CD14-positive monocyte (primary cell): Measurements from ENCODE around the gene GRHL1. TPM values are rescaled to one million over a fixed set of nuclear protein-coding genes. Genes with fewer than 3 reads are reported as not detected.

ENCODE experiments used
- DNase-seq, 3 donors: peaks; one replicate each; pipeline ENCODE4 v3.0.0-alpha.2; 2011 to 2022
- H2AFZ ChIP-seq: 2 replicates; pipeline ENCODE4 v1.6.0; 2012; ENCODE audit warnings: mild to moderate bottlenecking, low read depth, low read length, inconsistent platforms; ENCODE audit not compliant: insufficient read depth, poor library complexity, severe bottlenecking
- H3K27ac ChIP-seq, 2 donors: 1 replicate in 1 of 2; 2 replicates in 1 of 2; pipeline ENCODE4 v1.5.1; 2012 to 2013; ENCODE audit warnings: low read length in 2 of 2, control low read depth in 1 of 2, inconsistent platforms in 1 of 2, low read depth in 1 of 2, mild to moderate bottlenecking in 1 of 2
- H3K27me3 ChIP-seq, 2 donors: one replicate each; pipeline versions ENCODE4 v1.6.0 to v1.6.1; 2011 to 2013; ENCODE audit warnings: low read length in 2 of 2; ENCODE audit not compliant: control insufficient read depth in 2 of 2, insufficient read depth in 2 of 2
- H3K36me3 ChIP-seq, 2 donors: replicated peaks in 1 of 2; 1 replicate in 1 of 2; 2 replicates in 1 of 2; pipeline versions ENCODE4 v1.5.1 to v1.6.1; 2012 to 2013; ENCODE audit warnings: low read length in 2 of 2, control low read depth in 1 of 2, inconsistent platforms in 1 of 2, mild to moderate bottlenecking in 1 of 2; ENCODE audit not compliant: insufficient read depth in 2 of 2, control insufficient read depth in 1 of 2
- H3K4me1 ChIP-seq, 2 donors: 1 replicate in 1 of 2; 2 replicates in 1 of 2; pipeline versions ENCODE4 v1.5.1 to v1.6.1; 2012 to 2013; ENCODE audit warnings: low read length in 2 of 2, control low read depth in 1 of 2, inconsistent platforms in 1 of 2, mild to moderate bottlenecking in 1 of 2, moderate library complexity in 1 of 2; ENCODE audit not compliant: insufficient read depth in 2 of 2, control insufficient read depth in 1 of 2
- H3K4me2 ChIP-seq: replicated peaks from 2 replicates; pipeline ENCODE3; 2012; ENCODE audit warnings: low read length, moderate library complexity, mild to moderate bottlenecking; ENCODE audit not compliant: poor library complexity, severe bottlenecking; ENCODE audit errors: extremely low read depth
- H3K4me3 ChIP-seq, 3 experiments: fragments of 200-600 bp in 1 of 3; sonication (generic) in 1 of 3; replicated peaks in 1 of 3; 1 replicate in 2 of 3; 2 replicates in 1 of 3; pipeline ENCODE4 v1.5.1; 2011 to 2013; ENCODE audit warnings: low read length in 3 of 3, mild to moderate bottlenecking in 3 of 3, control low read depth in 2 of 3, low read depth in 2 of 3, inconsistent platforms in 1 of 3, moderate library complexity in 1 of 3
- H3K79me2 ChIP-seq: 2 replicates; pipeline ENCODE4 v1.6.0; 2012; ENCODE audit warnings: mild to moderate bottlenecking, control low read depth, inconsistent platforms, low read length, moderate library complexity; ENCODE audit not compliant: insufficient read depth
- H3K9ac ChIP-seq: 2 replicates; pipeline ENCODE4 v1.6.0; 2017; ENCODE audit warnings: low read length, mild to moderate bottlenecking; ENCODE audit not compliant: insufficient read depth, poor library complexity, severe bottlenecking
- H3K9me3 ChIP-seq, 2 donors: replicated peaks in 1 of 2; 1 replicate in 1 of 2; 2 replicates in 1 of 2; pipeline versions ENCODE4 v1.5.1 to v1.6.1; 2012 to 2013; ENCODE audit warnings: low read length in 2 of 2, control low read depth in 1 of 2; ENCODE audit not compliant: control insufficient read depth in 1 of 2, insufficient read depth in 1 of 2
- H4K20me1 ChIP-seq: 2 replicates; pipeline ENCODE4 v1.6.0; 2012; ENCODE audit warnings: mild to moderate bottlenecking, low read length, control low read depth, moderate library complexity; ENCODE audit not compliant: insufficient read depth
- H3K27ac Mint-ChIP-seq, 7 donors: one replicate each; pipeline ENCODE4 v1.8.0; 2020; ENCODE audit warnings: mild to moderate bottlenecking in 7 of 7, mixed read lengths in 7 of 7, moderate library complexity in 6 of 7, inconsistent platforms in 2 of 7
- H3K27me3 Mint-ChIP-seq, 3 donors: one replicate each; pipeline ENCODE4 v1.8.0; 2021 to 2022; ENCODE audit warnings: low read depth in 3 of 3, mild to moderate bottlenecking in 3 of 3, mixed read lengths in 3 of 3, moderate library complexity in 3 of 3, inconsistent platforms in 1 of 3
- H3K36me3 Mint-ChIP-seq, 2 donors: one replicate each; pipeline ENCODE4 v1.8.0; 2020; ENCODE audit warnings: mixed read lengths in 2 of 2, inconsistent platforms in 1 of 2, mild to moderate bottlenecking in 1 of 2
- H3K4me1 Mint-ChIP-seq: one replicate; pipeline ENCODE4 v1.8.0; 2020; ENCODE audit warnings: mild to moderate bottlenecking, mixed read lengths
- H3K4me3 Mint-ChIP-seq, 2 donors: one replicate each; pipeline ENCODE4 v1.8.0; 2020; ENCODE audit warnings: mild to moderate bottlenecking in 2 of 2, mixed read lengths in 2 of 2, moderate library complexity in 1 of 2
- H3K9me3 Mint-ChIP-seq, 7 donors: one replicate each; pipeline ENCODE4 v1.8.0; 2020 to 2022; ENCODE audit warnings: mixed read lengths in 7 of 7, mild to moderate bottlenecking in 6 of 7, moderate library complexity in 6 of 7, inconsistent platforms in 2 of 7
- WGBS: methylation state at CpG from one replicate; pipeline ENCODE4 v1.1.5; 2013; ENCODE audit warnings: missing lambda C conversion rate; ENCODE audit not compliant: insufficient coverage; 5-methylcytosine and 5-hydroxymethylcytosine counted together
- intact Hi-C, 2 donors: fragments of 100-400 bp; cut with micrococcal nuclease; formaldehyde crosslinking; loops; one replicate each; pipeline versions ENCODE4 v1.15.0 to v1.15.1; 2023
- polyA plus RNA-seq, 3 donors: library from polyadenylated mRNA; depleted of rRNA in 1 of 3; unstranded in 2 of 3; stranded (reverse) in 1 of 3; fragments of 300-500 nt in 2 of 3; fragments of >200 nt in 1 of 3; fragmentation: Illumina TruSeq in 2 of 3; gene quantifications; 1 replicate in 2 of 3; 2 replicates in 1 of 3; pipeline ENCODE4 v1.2.3, GENCODE V29; 2012 to 2021
- TF ChIP-seq, protein P1 (sequence below): fragments of 200-600 bp; IDR thresholded peaks from one replicate; pipeline ENCODE4 v1.8.0; 2022; ENCODE audit warnings: antibody characterized with exemption, mild to moderate bottlenecking

Gene GRHL1
- polyA plus RNA-seq, 3 donors: 0.08 TPM; not detected in 2

DNA sequence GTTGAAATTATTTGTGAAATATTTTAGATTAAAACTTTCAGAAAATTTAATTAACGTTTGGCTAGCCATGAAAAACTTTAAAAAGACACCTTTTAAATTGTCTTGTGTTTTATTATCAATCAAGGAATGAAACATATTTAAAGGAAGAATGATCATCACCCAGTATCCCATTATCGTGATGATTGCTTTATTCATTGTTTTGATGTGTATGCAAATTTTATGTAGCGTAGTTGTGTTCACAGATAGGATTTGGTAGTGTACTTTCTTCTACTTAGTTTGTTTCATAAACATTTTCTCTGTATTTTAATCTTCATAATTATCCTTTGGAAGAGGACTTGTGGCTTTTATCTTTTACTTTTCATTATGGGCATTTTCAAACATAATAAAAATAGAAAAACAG is 7.8 kb downstream of the GRHL1 start:
- Histone ChIP-seq H3K27ac (no peak overlapping the region), H3K79me2 (no peaks in the 10 kb centered on the region), H3K4me2 (no peak overlapping the region), H3K4me3 (no peak overlapping the region), H4K20me1 (no peaks in the 10 kb centered on the region), H3K4me1 (no peaks in the 10 kb centered on the region), H3K27me3 (peaks cover 13 to 27% of the 10 kb centered on the region in 2 donors), H3K9me3 (no peaks in the 10 kb centered on the region), H3K36me3 (no peaks in the 10 kb centered on the region), H3K9ac (no peak overlapping the region), H2AFZ (no peak overlapping the region)
- intact Hi-C loops: loop anchor here (10.0 kb wide), 1 partner anchor 486 kb away; the partner anchor contains the start of gene ODC1 (in 2 of the 2)
- Mint-ChIP-seq H3K9me3 (no peaks in the 10 kb centered on the region), H3K36me3 (no peaks in the 10 kb centered on the region), H3K4me3 (no peak overlapping the region), H3K27me3 (peaks cover 19 to 43% (median 19%) of the 10 kb centered on the region in 3 donors), H3K27ac (no peak overlapping the region), H3K4me1 (no peaks in the 10 kb centered on the region)
- WGBS: no CpG with 5 or more reads among the region's 3 CpGs
- TF ChIP-seq, protein P1, sequence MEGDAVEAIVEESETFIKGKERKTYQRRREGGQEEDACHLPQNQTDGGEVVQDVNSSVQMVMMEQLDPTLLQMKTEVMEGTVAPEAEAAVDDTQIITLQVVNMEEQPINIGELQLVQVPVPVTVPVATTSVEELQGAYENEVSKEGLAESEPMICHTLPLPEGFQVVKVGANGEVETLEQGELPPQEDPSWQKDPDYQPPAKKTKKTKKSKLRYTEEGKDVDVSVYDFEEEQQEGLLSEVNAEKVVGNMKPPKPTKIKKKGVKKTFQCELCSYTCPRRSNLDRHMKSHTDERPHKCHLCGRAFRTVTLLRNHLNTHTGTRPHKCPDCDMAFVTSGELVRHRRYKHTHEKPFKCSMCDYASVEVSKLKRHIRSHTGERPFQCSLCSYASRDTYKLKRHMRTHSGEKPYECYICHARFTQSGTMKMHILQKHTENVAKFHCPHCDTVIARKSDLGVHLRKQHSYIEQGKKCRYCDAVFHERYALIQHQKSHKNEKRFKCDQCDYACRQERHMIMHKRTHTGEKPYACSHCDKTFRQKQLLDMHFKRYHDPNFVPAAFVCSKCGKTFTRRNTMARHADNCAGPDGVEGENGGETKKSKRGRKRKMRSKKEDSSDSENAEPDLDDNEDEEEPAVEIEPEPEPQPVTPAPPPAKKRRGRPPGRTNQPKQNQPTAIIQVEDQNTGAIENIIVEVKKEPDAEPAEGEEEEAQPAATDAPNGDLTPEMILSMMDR: no peak
- DNase-seq: no peak

DNA sequence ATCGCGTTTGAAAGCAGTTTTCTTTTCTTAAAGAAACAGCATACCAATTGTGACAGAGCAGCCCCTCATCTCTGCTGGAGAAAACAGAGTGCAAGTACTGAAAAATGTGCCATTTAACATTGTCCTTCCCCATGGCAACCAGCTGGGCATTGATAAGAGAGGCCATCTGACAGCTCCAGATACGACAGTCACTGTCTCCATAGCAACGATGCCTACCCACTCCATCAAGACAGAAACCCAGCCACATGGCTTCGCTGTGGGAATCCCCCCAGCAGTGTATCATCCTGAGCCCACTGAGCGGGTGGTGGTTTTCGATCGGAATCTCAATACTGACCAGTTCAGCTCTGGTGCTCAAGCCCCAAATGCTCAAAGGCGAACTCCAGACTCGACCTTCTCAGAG is 9.5 kb downstream of the GRHL1 start:
- intact Hi-C loops: no loop called here
- peaks cover 8 to 32% (median 15%) of the 10 kb centered on the region in 3 donors for H3K27me3 Mint-ChIP-seq

More for the DNA sequence above, 9.5 kb downstream of the GRHL1 start:
- Histone ChIP-seq H3K4me1 (no peaks in the 10 kb centered on the region), H3K4me2 (no peak overlapping the region), H3K36me3 (no peaks in the 10 kb centered on the region), H3K27me3 (peaks cover 3 to 10% of the 10 kb centered on the region in 2 donors), H3K9ac (no peak overlapping the region), H3K4me3 (no peak overlapping the region), H3K79me2 (no peaks in the 10 kb centered on the region), H3K27ac (no peak overlapping the region), H4K20me1 (no peaks in the 10 kb centered on the region), H2AFZ (no peak overlapping the region), H3K9me3 (no peaks in the 10 kb centered on the region)
- TF ChIP-seq, protein P1: no peak
- DNase-seq: no peak
- Mint-ChIP-seq H3K4me3 (no peak overlapping the region), H3K27ac (no peak overlapping the region), H3K4me1 (peaks cover 2% of the 10 kb centered on the region), H3K36me3 (no peaks in the 10 kb centered on the region), H3K9me3 (no peaks in the 10 kb centered on the region)
- WGBS: 92% methylated on average over 10 of the region's 10 CpGs
